Loucy (cell line): ENCODE measurements around the gene FMN1.

Source experiments
- H2AFZ ChIP-seq: fragments of 200-600 bp; sonication (generic); 2 replicates; pipeline ENCODE4 v1.6.0; 2016; ENCODE audit warnings: antibody characterized with exemption, mild to moderate bottlenecking, low read length, moderate library complexity
- H3F3A ChIP-seq: fragments of 200-600 bp; 2 replicates; pipeline ENCODE4 v1.6.0; 2016; ENCODE audit warnings: antibody characterized with exemption, low read depth, mild to moderate bottlenecking
- H3K27me3 ChIP-seq: fragments of 200-600 bp; sonication (generic); 2 replicates; pipeline ENCODE4 v1.6.1; 2014; ENCODE audit warnings: low read length, mild to moderate bottlenecking; ENCODE audit not compliant: insufficient read depth, poor library complexity, severe bottlenecking
- H3K36me3 ChIP-seq: fragments of 200-600 bp; sonication (generic); 2 replicates; pipeline ENCODE4 v1.6.1; 2016; ENCODE audit warnings: low read length; ENCODE audit not compliant: insufficient read depth
- H3K4me1 ChIP-seq: fragments of 200-600 bp; sonication (generic); 2 replicates; pipeline ENCODE4 v1.5.1; 2014; ENCODE audit warnings: low read length, mild to moderate bottlenecking; ENCODE audit not compliant: insufficient read depth, poor library complexity, severe bottlenecking
- H3K4me2 ChIP-seq: fragments of 200-600 bp; sonication (generic); 2 replicates; pipeline ENCODE4 v1.6.0; 2014; ENCODE audit warnings: antibody characterized with exemption, low read length, low read depth, mild to moderate bottlenecking; ENCODE audit not compliant: poor library complexity, severe bottlenecking
- H3K4me3 ChIP-seq: fragments of 200-600 bp; sonication (generic); 2 replicates; pipeline ENCODE4 v1.5.1; 2014; ENCODE audit warnings: low read length, mild to moderate bottlenecking, mixed read lengths; ENCODE audit not compliant: poor library complexity, severe bottlenecking
- H3K79me2 ChIP-seq: fragments of 200-600 bp; sonication (generic); 2 replicates; pipeline ENCODE4 v1.6.1; 2014; ENCODE audit warnings: low read length; ENCODE audit not compliant: insufficient read depth
- H3K9ac ChIP-seq: fragments of 200-600 bp; sonication (generic); 2 replicates; pipeline ENCODE4 v1.6.0; 2014; ENCODE audit warnings: mild to moderate bottlenecking, low read depth, low read length, moderate library complexity; ENCODE audit not compliant: poor library complexity, severe bottlenecking
- H3K9me2 ChIP-seq: fragments of 200-600 bp; sonication (generic); replicated peaks from 2 replicates; pipeline ENCODE4 v1.6.1; 2016; ENCODE audit warnings: low read depth, low read length, mixed read lengths
- H3K9me3 ChIP-seq: fragments of 200-600 bp; sonication (generic); 2 replicates; pipeline ENCODE4 v1.6.1; 2014; ENCODE audit warnings: mild to moderate bottlenecking, antibody characterized with exemption, low read length, low read depth; ENCODE audit not compliant: insufficient read depth
- H4K20me1 ChIP-seq: fragments of 200-600 bp; sonication (generic); 2 replicates; pipeline ENCODE4 v1.6.0; 2014; ENCODE audit warnings: antibody characterized with exemption, low read length, mild to moderate bottlenecking; ENCODE audit not compliant: insufficient read depth, poor library complexity, severe bottlenecking
- EZH2phosphoT487 ChIP-seq: fragments of 200-600 bp; IDR thresholded peaks from 2 replicates; pipeline ENCODE4 v1.6.1; 2018; ENCODE audit warnings: antibody characterized with exemption, mild to moderate bottlenecking, moderate library complexity, borderline replicate concordance
- TF ChIP-seq, protein P1 (sequence below): fragments of 200-600 bp; sonication (generic); conservative IDR thresholded peaks from 2 replicates; pipeline ENCODE4 v1.5.1; 2014; ENCODE audit warnings: mild to moderate bottlenecking, antibody characterized with exemption, low read length

The FMN1 gene

DNA sequence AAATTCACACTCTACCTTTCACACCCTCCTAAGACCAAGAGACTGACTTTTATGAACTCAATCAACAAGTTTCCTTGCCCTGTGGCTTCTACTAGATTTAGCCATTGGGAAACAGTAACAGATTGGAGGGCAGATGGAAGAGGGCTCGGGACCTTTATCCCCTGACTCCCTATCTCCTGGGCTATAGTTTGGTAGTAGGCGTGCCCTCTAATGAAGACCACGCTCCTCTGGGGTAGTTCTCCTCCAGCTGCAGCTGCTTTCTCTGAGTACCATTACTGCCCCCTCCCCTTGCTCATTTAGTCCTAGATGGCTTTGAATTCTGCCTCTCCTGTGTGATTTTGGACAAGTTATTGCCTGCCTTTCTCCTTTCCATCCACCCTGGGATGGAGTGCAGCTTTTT lies 33.3 kb downstream of the FMN1 start:
- Histone ChIP-seq H3K36me3 (no peaks in the 10 kb centered on the region), H3F3A (no peaks in the 10 kb centered on the region), H4K20me1 (no peaks in the 10 kb centered on the region), H3K4me3 (no peak overlapping the region), H3K79me2 (no peaks in the 10 kb centered on the region), H2AFZ (no peak overlapping the region), H3K27me3 (no peaks in the 10 kb centered on the region), H3K4me2 (no peak overlapping the region), H3K9me2 (no peaks in the 10 kb centered on the region), H3K4me1 (peaks cover 6% of the 10 kb centered on the region), H3K9ac (no peak overlapping the region), H3K9me3 (no peaks in the 10 kb centered on the region)
- TF ChIP-seq, protein P1, sequence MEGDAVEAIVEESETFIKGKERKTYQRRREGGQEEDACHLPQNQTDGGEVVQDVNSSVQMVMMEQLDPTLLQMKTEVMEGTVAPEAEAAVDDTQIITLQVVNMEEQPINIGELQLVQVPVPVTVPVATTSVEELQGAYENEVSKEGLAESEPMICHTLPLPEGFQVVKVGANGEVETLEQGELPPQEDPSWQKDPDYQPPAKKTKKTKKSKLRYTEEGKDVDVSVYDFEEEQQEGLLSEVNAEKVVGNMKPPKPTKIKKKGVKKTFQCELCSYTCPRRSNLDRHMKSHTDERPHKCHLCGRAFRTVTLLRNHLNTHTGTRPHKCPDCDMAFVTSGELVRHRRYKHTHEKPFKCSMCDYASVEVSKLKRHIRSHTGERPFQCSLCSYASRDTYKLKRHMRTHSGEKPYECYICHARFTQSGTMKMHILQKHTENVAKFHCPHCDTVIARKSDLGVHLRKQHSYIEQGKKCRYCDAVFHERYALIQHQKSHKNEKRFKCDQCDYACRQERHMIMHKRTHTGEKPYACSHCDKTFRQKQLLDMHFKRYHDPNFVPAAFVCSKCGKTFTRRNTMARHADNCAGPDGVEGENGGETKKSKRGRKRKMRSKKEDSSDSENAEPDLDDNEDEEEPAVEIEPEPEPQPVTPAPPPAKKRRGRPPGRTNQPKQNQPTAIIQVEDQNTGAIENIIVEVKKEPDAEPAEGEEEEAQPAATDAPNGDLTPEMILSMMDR, result no peak
- no peak for TF ChIP-seq EZH2phosphoT487

- TF ChIP-seq, protein P1, result no peak
- TF ChIP-seq EZH2phosphoT487, result no peak
- no peaks in the 10 kb centered on the region for H3K36me3 ChIP-seq
- H3K27me3 ChIP-seq, result no peaks in the 10 kb centered on the region
- H3K9me3 ChIP-seq, result no peaks in the 10 kb centered on the region
- H3K4me3 ChIP-seq, result no peak overlapping the region
- peaks cover 6% of the 10 kb centered on the region for H3K4me1 ChIP-seq
- H4K20me1 ChIP-seq, result no peaks in the 10 kb centered on the region
- no peaks in the 10 kb centered on the region for H3K79me2 ChIP-seq
- H2AFZ ChIP-seq, result no peak overlapping the region
- H3K9ac ChIP-seq, result no peak overlapping the region
- H3F3A ChIP-seq, result no peaks in the 10 kb centered on the region
- H3K4me2 ChIP-seq, result peak overlapping the region; percentile 8
- H3K9me2 ChIP-seq, result no peaks in the 10 kb centered on the region
Observed at GRCh38 chr15:33160581-33161165, 33.8 kb downstream of the FMN1 start.

DNA sequence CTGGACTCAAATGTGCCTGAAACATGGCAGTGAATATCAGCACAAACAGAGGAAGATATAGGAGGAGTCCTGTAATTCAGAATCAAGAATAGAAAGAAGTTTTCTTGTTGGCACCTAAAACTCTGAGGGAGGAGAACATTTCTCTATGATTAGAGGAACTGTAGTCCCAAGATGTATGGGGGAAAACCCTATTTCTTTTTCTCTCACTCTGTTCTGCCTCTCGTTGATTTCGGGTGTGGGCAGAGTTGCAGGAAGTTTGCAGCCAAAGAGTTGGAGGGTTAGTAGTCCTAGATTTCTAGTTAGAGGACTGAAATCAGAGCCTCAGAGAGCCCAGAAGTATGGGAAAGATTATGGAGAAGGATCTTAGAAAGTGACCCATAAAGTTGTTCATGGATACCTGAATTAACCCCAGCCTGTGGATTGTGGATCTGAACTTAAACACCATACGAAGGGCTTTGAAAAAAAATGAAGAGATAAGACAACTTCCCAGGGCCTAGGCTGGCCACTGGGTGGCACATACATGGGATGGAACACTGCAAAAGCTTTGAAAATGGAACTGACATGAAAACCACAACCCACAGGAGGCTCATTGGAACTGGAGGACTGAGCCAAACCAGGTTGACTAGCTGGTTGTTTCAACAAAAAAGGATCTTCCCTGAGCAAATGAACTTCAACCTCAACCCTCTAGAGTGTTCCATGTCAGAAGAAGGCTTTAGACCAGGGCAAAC lies 34.6 kb downstream of the FMN1 start:
- no peak for TF ChIP-seq EZH2phosphoT487
- TF ChIP-seq, protein P1, result peak; percentile 65
- H2AFZ ChIP-seq, result no peak overlapping the region

More for the DNA sequence above, 34.6 kb downstream of the FMN1 start:
- no peaks in the 10 kb centered on the region for H3K36me3 ChIP-seq
- no peaks in the 10 kb centered on the region for H3K27me3 ChIP-seq
- H4K20me1 ChIP-seq, result no peaks in the 10 kb centered on the region
- H3F3A ChIP-seq, result no peaks in the 10 kb centered on the region
- H3K79me2 ChIP-seq, result no peaks in the 10 kb centered on the region
- H3K9me3 ChIP-seq, result no peaks in the 10 kb centered on the region
- peaks cover 6% of the 10 kb centered on the region for H3K4me1 ChIP-seq
- H3K9me2 ChIP-seq, result no peaks in the 10 kb centered on the region
- H3K9ac ChIP-seq, result no peak overlapping the region
- peak overlapping the region; percentile 8 for H3K4me2 ChIP-seq
- H3K4me3 ChIP-seq, result no peak overlapping the region
